ENCODE measurements around the gene KRT86.

The KRT86 gene

DNA sequence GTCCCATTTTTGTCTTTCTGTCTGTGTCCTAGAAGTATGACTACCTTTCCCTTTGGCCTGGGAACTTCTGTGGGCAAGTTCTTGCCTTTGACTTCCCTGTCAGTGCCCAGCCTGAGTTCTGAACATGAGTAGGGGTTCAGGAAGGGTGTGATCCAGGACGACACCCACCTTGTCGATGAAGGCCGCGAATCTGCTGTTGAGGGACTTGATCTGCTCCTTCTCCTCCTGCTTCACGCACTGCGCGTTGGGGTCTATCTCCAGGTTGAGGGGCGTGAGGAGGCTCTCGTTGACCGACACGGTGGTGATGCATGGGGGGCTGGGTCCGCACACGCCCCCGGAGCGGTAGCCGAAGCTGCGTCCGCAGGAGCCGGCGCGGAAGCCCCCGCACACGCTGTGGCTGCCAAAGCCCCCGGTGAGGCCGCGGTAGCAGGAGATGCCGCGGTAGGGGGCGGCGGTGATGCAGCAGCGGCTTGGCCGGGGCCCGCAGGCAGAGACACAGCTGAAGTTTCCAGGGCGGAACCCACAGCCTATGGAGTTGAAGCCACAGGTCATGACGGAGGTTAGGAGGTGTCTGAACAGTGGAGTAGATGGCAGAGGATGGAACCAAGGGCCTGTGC is 46.4 kb downstream of the KRT86 start, which contains the start of gene KRT83:
Gene KRT83 (minus strand): TSS at position 615 of the 617 bp plus-strand sequence. CDS start 63 bp downstream, at position 552.
- Mint-ChIP-seq H3K36me3 (no peaks in the 10 kb centered on the region), H3K4me1 (no peaks in the 10 kb centered on the region), H3K27me3 (peaks cover 8% of the 10 kb centered on the region), H3K9me3 (no peaks in the 10 kb centered on the region), H3K27ac (no peak within 1 kb of the TSS), H3K4me3 (no peak within 1 kb of the TSS)

DNA sequence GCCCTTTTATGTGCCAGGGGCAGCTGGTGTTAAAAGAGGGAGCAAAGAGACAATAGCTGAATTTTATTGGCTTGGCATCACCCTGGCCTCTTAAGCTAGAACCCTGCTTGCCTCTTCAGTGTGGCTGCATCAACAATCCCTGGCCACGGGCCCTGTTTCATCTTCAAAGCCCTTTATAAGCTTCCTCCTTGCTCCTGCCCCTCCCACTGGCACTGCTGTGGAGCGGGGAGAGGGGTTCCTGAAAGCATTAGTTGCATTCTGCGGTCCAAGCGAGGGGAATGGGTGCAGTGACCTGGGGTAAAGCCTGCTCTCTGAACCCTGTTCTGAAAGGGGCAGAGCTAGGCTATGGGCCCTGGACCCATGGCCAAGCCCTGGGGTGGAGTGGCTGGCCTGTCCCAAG is 47.0 kb downstream of the KRT86 start:
- peaks cover 8% of the 10 kb centered on the region for H3K27me3 Mint-ChIP-seq
- no peaks in the 10 kb centered on the region for H3K9me3 Mint-ChIP-seq
- H3K4me3 Mint-ChIP-seq, result no peak overlapping the region
- no peaks in the 10 kb centered on the region for H3K4me1 Mint-ChIP-seq
- no peak overlapping the region for H3K27ac Mint-ChIP-seq
- H3K36me3 Mint-ChIP-seq, result no peaks in the 10 kb centered on the region

DNA sequence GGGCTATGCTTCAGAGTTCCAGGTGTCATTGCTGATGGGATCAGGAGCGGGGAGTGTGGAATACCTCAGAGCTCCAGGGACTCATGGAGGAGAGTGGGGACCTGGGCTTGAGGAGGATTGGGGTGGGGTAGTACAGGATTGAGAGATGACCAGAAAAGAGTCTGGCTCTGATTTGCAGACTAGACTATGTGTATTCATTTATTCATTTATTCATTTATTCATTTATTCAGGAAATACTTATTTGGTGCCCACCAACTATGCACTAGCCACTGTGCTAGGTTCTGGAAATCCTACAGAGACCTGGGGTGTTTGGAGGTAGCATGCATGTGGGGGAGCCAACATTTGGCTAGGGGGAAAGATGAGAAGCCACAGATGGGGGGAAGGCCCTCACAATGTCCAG is 47.6 kb downstream of the KRT86 start:
- Mint-ChIP-seq H3K27ac (no peak overlapping the region), H3K4me3 (no peak overlapping the region), H3K4me1 (peaks cover 4% of the 10 kb centered on the region), H3K27me3 (peaks cover 8% of the 10 kb centered on the region), H3K36me3 (no peaks in the 10 kb centered on the region), H3K9me3 (no peaks in the 10 kb centered on the region)

DNA sequence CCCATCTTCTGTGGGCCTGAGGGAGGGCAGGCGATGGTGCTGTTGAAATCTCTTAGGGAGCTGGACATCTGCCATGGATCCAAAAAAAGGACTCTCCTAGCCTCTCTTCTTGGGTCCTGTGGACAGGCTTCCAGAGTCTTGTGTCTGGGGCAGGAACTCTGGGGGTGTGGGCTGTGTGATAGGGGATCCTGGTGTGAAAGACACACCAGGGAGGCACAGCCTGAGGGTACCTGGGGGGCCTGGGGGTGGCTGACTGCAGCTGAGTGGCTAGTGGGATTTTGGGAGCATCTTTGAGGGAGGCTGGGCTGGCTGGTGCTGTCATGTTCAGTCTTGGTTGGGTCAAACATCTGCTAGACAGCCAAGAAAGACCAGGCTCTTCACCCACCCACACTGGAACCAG is 48.6 kb downstream of the KRT86 start:
- Mint-ChIP-seq H3K4me1 (peaks cover 13% of the 10 kb centered on the region), H3K4me3 (no peak overlapping the region), H3K27me3 (peaks cover 8% of the 10 kb centered on the region), H3K36me3 (no peaks in the 10 kb centered on the region), H3K9me3 (no peaks in the 10 kb centered on the region), H3K27ac (no peak overlapping the region)

DNA sequence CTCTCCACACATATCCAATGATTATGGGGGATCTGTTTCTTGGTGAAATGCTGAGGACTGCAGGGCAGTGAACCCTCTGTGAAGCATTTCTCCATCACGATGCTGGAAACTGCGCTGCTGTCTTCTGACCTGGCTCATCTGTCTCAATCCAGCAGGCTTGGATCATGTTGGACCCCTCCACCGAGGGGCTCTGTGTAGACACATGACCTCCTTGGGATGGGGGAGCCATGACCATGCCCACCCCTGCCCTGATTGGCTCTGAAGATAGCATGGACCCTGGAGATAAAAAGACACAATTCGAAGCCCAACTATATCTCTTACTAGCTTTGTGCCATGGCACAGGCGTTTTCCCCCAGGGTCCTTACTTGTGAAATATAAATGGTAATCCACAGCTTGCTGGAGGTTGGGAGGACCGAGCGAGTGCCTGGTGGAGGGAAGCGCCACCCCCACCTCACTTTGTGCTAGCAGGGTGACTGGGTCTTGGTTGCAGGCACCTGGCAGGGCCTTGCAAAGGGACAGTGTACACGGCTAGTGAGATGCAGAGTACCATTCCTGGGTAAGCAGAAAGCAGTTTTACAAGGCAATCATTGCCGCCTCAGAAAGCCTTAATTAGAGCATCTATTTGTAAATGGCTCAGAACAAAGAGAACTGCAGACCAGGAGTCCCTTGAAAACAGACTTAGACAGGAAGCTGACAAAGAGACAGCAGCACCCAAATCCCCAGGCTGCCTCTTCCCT is 49.1 kb downstream of the KRT86 start:
- H3K4me1 Mint-ChIP-seq, result peaks cover 13% of the 10 kb centered on the region
- no peaks in the 10 kb centered on the region for H3K9me3 Mint-ChIP-seq
- no peaks in the 10 kb centered on the region for H3K36me3 Mint-ChIP-seq
- H3K4me3 Mint-ChIP-seq, result no peak overlapping the region
- H3K27ac Mint-ChIP-seq, result no peak overlapping the region
- peaks cover 8% of the 10 kb centered on the region for H3K27me3 Mint-ChIP-seq

DNA sequence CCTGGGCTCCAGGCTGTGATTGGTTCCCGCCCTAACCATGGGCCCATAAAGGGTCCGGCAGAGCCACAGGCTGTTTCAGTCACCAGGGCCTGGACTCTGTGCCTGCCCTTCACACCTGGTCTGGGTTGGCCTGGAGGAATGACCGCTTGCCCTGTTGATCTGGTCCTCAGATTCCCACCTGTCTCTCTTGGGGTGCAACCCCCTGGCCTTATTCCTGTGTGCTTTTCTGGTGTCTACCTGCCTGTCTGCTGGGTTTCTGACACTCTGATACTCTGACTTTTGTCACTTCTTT is 49.7 kb downstream of the KRT86 start:
- no peak overlapping the region for H3K27ac Mint-ChIP-seq
- peaks cover 8% of the 10 kb centered on the region for H3K27me3 Mint-ChIP-seq
- H3K9me3 Mint-ChIP-seq, result no peaks in the 10 kb centered on the region
- peaks cover 13% of the 10 kb centered on the region for H3K4me1 Mint-ChIP-seq
- no peaks in the 10 kb centered on the region for H3K36me3 Mint-ChIP-seq
- no peak overlapping the region for H3K4me3 Mint-ChIP-seq

DNA sequence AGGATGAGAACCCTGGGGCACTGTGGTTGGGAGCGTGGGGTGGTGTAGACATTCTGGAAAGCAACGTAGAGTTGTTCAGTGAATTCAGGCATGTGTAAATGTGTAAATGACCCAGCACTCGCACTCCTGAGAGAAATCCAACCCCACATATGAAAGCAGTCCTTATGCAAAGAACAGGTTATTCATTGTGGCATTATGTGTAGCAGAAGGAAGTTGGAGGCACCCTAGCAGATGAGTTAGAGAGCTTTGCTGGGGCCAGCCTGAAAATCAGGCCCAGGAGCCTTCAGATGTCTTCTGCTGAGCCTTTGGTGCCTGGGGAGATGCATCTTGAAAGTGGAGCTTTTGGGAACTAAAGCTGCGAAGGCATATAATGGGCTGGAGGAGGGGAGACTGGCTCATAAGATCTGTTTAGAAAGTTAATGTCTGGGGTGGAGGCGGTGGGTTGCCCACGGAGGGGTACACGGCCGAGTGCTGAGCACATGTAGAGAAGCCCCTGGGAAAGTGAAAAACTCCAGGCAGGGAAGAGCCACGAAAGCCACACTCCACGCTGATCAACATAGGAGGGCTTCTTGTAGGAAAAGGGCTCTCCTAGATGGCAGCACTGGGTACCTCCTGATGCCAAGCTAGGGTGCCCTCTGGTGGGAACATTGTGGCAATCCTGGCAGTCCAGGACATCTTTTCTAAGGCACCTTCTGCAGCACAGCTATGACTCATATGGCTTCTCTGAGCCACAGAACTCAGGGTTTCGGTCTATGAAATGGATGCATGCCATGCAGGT is 52.8 kb downstream of the KRT86 start:
- H3K27me3 Mint-ChIP-seq, result no peaks in the 10 kb centered on the region
- H3K9me3 Mint-ChIP-seq, result no peaks in the 10 kb centered on the region
- H3K36me3 Mint-ChIP-seq, result no peaks in the 10 kb centered on the region
- peaks cover 13% of the 10 kb centered on the region for H3K4me1 Mint-ChIP-seq
- H3K4me3 Mint-ChIP-seq, result no peak overlapping the region
- peak overlapping the region; percentile 13 for H3K27ac Mint-ChIP-seq

DNA sequence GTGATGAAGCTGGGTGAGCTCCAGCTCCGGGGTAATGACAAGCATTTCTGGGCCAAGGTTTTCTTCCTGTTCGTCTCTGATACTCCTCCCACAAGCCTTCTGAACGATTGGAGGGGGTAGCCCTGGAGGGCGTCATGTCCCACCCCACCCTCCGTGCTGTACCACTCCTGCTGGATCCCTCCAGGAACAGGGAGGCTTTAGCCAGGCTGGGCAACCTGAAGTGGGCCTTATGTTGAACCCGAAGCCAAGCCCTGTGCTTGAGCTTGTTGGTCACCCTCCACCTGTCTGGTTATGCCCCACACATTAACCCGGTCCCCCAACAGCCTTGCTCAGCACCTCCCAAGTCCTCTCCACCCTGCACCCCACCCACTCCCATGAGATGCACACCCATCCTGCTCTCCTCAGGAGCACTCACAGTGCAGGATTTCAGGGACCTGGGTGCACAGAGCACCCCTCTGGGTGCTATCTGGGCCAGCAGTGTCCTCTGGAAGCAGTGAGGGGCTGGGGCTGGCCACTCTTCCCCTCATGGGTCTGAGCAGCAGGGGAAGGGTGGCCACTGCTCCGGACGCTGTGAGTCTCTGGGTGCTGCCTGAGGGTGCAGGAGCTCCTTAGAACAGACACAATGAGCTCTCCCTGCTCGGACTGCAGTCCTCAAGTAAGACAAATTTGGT is 53.5 kb downstream of the KRT86 start:
- Mint-ChIP-seq H3K27me3 (no peaks in the 10 kb centered on the region), H3K9me3 (no peaks in the 10 kb centered on the region), H3K27ac (no peak overlapping the region), H3K4me3 (no peak overlapping the region), H3K4me1 (peaks cover 13% of the 10 kb centered on the region), H3K36me3 (no peaks in the 10 kb centered on the region)

DNA sequence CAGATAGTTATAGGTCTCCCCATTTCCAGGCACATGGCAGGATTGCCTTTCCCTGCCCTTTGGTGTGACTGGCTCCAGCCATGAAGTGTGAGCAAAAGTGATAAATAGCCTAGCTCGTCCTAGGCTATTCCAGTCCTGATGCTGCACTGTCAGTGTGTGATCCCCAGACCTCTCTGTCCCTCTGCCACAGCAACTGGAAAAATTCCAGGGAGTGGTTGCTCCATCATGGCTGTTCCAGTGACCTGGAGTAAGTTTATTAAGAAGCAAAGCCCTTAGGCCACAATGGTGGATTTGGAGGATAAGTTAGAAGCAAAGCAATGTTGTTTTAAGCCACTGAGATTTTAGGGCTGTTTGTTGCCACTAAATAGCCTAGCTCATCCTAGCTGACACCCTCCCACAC is 56.6 kb downstream of the KRT86 start:
- Mint-ChIP-seq H3K27ac (no peak overlapping the region), H3K36me3 (no peaks in the 10 kb centered on the region), H3K9me3 (no peaks in the 10 kb centered on the region), H3K27me3 (peaks cover 2% of the 10 kb centered on the region), H3K4me1 (peaks cover 13% of the 10 kb centered on the region), H3K4me3 (no peak overlapping the region)

DNA sequence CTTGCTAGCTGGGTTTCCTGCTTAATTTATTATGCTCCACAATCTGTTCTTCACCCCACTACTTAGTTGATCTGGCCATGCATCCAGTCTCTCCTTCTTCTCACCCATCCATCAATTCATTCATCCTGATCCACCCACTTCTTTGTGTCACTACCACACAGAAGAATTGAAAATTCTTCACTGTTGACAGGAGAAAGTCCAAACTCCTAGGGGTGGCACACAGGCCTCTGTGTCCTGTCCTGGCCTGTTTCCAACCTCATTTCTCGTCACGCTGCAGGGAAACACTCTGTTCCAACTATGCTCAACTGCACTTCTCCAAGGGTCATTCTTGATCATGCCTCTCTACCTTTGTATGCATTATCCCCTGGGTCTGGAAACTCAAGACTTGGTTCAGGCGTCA is 57.4 kb downstream of the KRT86 start:
- Mint-ChIP-seq H3K9me3 (no peaks in the 10 kb centered on the region), H3K27ac (no peak overlapping the region), H3K4me1 (peaks cover 11% of the 10 kb centered on the region), H3K36me3 (no peaks in the 10 kb centered on the region), H3K27me3 (peaks cover 2% of the 10 kb centered on the region), H3K4me3 (no peak overlapping the region)

DNA sequence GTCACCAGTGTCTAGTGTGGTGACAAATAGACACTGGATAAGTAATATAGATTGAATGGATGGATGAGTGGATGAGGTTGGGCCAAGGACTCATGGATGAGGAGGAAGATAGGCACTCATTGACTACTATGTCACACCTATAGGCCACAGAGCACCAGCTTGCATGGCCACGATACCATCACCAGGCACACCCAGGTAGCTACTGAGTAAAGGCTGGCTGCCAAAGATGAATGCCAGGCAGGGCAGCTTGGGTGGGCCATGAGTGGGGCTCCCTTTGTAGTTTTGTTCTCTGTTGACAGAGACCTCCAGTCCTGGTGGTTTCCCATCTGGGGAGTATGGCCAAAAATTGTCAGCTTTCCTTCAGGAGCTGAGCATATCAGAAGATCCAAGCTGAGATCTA is 57.9 kb downstream of the KRT86 start:
- no peaks in the 10 kb centered on the region for H3K9me3 Mint-ChIP-seq
- no peak overlapping the region for H3K4me3 Mint-ChIP-seq
- H3K4me1 Mint-ChIP-seq, result peaks cover 5% of the 10 kb centered on the region
- peaks cover 2% of the 10 kb centered on the region for H3K27me3 Mint-ChIP-seq
- H3K27ac Mint-ChIP-seq, result no peak overlapping the region
- H3K36me3 Mint-ChIP-seq, result no peaks in the 10 kb centered on the region

DNA sequence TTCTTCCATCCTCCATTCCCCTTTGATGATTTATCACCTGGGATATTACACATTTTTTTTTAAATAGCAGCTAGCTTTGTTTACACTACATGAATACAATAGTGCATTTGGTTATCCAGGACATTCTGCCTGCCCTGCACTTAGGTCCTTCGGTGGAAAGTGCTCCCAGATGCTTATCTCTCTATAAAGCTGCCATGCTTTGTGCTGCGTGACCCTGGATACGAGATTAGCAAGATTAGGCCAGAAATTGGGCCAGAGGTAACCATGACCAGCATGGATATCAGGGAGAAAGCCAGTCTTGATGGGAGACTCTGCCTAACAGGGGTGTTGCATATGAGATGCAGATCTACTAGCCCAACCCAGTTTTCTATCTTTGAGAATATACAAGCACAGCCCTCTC is 58.9 kb downstream of the KRT86 start:
- no peak overlapping the region for H3K4me3 Mint-ChIP-seq
- H3K27ac Mint-ChIP-seq, result no peak overlapping the region
- H3K27me3 Mint-ChIP-seq, result peaks cover 2% of the 10 kb centered on the region
- H3K9me3 Mint-ChIP-seq, result no peaks in the 10 kb centered on the region
- no peaks in the 10 kb centered on the region for H3K4me1 Mint-ChIP-seq
- no peaks in the 10 kb centered on the region for H3K36me3 Mint-ChIP-seq

DNA sequence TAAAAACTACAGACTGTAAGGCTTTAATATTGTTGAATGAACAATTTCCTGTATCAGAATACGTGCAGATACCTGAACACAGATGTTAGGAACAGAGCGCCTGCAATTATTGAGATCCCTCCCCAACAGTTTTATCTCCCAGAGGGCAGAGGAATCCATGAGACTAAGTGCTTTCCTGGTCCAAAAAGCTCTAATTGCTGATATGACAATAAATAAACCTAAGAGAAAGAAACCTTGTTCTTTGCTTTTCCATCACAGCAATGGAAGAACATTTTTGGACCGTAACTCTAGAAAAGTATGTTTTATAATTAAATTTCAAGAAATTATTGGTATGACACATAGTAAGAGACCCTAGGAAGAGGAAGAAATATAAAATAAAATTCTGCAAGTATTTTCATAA is 59.7 kb downstream of the KRT86 start:
- Mint-ChIP-seq H3K4me1 (no peaks in the 10 kb centered on the region), H3K27me3 (peaks cover 4% of the 10 kb centered on the region)

DNA sequence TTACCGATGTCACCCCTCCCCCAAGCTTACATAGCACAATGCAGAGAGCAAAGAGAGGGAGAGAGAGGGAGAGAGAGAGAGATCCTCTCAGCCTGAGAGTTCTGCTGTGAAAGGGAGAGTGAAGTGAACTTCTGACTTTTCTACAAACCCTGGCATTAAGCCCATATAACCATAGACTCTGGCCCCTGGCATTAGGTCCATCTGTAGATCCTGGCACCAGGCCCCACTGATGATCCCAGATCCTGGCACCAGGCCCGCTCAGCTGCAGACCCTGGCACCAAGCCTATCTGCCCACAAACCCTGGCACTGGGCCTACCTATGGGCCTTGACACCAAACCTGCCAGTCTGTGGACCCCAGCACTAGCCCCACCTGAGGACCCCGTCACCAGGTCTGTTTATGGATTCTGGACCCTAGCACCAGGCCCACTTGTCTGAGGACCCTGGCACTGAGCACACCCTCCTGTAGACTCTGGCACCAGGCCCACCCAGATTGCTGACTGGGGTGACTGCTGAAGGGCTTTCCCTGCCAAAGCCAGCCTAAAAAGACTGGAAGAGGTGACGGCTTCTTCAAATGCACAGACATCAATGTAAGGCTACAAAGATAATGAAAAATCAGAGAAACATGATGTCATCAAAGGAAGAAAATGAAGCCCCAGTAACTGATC is 61.3 kb downstream of the KRT86 start:
- H3K4me1 Mint-ChIP-seq, result no peaks in the 10 kb centered on the region
- peaks cover 4% of the 10 kb centered on the region for H3K27me3 Mint-ChIP-seq
- H3K36me3 Mint-ChIP-seq, result no peaks in the 10 kb centered on the region
- H3K27ac Mint-ChIP-seq, result no peak overlapping the region
- no peak overlapping the region for H3K4me3 Mint-ChIP-seq
- H3K9me3 Mint-ChIP-seq, result no peaks in the 10 kb centered on the region

More for the DNA sequence above, 59.7 kb downstream of the KRT86 start:
- H3K9me3 Mint-ChIP-seq, result no peaks in the 10 kb centered on the region
- H3K36me3 Mint-ChIP-seq, result no peaks in the 10 kb centered on the region
- no peak overlapping the region for H3K4me3 Mint-ChIP-seq
- no peak overlapping the region for H3K27ac Mint-ChIP-seq

DNA sequence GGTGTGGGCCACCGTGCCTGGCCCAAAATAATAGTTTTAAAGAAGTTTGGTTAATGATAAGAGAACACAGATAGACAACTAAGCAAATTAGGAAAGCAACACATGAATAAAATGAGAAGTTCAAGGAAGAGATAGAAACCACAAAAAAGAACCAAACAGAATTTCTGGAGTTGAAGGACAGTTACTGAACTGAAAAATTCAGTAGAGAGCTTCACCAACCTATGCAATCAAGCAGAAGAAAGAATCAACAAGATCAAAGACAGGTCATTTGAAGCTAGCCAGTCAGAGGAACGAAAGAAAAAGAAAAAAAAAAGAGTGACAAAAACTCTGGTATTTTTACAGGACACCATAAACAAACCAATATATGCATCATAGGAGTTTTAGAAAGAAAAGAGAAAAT is 62.2 kb downstream of the KRT86 start:
- Mint-ChIP-seq H3K4me3 (no peak overlapping the region), H3K27me3 (peaks cover 4% of the 10 kb centered on the region), H3K36me3 (no peaks in the 10 kb centered on the region), H3K9me3 (no peaks in the 10 kb centered on the region), H3K4me1 (no peaks in the 10 kb centered on the region), H3K27ac (no peak overlapping the region)
